HAP-1 (cell line): ENCODE results near the gene FCN2.

Experiments used
- DNase-seq, 2 experiments: peaks; one replicate each; pipeline ENCODE4 v3.0.0-alpha.2; 2016 to 2020; ENCODE audit warnings: low spot score in 2 of 2
- H3K27me3 ChIP-seq: fragments of 250-450 bp; sonication (Bioruptor Pico); 2 replicates; pipeline ENCODE4 v1.5.1; 2020; ENCODE audit warnings: low read depth, mild to moderate bottlenecking, moderate library complexity
- H3K36me3 ChIP-seq: fragments of 250-450 bp; sonication (Bioruptor Pico); replicated peaks from 2 replicates; pipeline ENCODE4 v1.5.1; 2020; ENCODE audit warnings: mild to moderate bottlenecking
- H3K4me1 ChIP-seq: fragments of 250-450 bp; sonication (Bioruptor Pico); 2 replicates; pipeline ENCODE4 v1.5.1; 2020; ENCODE audit warnings: mild to moderate bottlenecking
- H3K4me3 ChIP-seq: fragments of 250-450 bp; sonication (Bioruptor Pico); 2 replicates; pipeline ENCODE4 v1.5.1; 2020; ENCODE audit warnings: mild to moderate bottlenecking, moderate library complexity
- H3K9me3 ChIP-seq: fragments of 250-450 bp; sonication (Bioruptor Pico); 2 replicates; pipeline ENCODE4 v1.5.1; 2020; ENCODE audit warnings: mild to moderate bottlenecking, moderate library complexity
- in situ Hi-C: fragments of 300-500 bp; cut with MboI; formaldehyde crosslinking; loops from 3 replicates; pipeline ENCODE4 v1.14.3; 2020; ENCODE audit warnings: low sequenced_read_pairs, inconsistent platforms, mixed read lengths

Gene FCN2

DNA sequence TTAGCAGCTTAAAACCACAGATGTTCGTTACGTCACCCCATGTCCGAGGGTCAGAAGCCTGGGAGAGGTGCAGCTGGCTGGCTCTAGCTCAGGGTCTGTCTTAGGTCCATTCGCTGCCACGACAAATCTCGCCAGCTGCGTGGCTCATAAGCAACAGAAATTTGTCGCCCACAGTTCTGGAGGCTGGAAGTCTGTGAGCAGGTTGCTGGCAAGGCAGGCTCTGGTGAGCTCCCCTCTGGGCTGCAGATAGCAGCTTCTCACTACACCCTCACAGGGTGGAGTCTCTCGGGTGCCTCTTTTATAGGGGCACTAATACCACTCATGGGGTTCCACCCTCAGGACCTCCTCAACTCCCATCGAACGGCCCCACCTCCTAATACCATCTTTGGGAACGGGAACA is 40.1 kb upstream of the FCN2 start:
- no peak overlapping the region for H3K4me3 ChIP-seq
- in situ Hi-C loops, result no loop called here
- H3K4me1 ChIP-seq, result no peaks in the 10 kb centered on the region
- H3K9me3 ChIP-seq, result no peaks in the 10 kb centered on the region; the same call in 1 of the 2 replicates
- no peak for DNase-seq
- H3K27me3 ChIP-seq, result no peaks in the 10 kb centered on the region
- no peaks in the 10 kb centered on the region for H3K36me3 ChIP-seq

DNA sequence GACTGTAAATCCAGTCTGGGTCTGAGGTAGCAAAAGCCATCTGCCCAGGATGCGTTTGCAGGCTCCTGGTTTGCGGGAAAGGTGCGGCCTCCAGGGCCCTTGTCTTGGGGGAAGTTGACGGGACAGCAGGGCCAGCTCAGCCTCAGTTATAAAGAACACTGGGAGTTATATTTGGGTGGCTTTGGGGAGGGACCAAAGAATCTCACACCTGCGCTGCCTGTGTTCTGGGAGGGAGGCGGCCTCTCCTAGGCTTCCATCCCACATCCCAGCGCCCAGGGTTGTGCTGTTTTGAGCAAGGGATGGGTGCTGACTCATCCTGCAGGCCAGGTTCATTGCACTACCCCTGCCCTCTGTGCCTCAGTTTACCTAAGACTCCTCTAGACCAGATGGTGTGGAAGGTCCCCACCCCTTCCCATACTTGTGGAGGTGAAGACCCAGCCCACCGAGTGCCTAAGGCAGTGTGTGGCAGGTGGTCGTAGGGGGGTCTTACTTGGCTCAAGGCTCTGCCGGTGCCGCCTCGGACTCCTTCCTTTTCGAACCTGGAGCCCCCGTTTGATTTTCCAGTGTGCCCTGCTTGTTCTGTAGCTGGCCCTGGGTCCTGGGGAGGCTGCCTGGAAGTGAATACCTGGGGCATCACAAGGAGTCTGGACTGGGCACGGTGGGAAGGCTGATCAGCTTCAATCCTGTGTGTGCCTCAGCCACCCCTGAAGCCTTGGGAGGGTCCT is 39.3 kb upstream of the FCN2 start:
- H3K27me3 ChIP-seq, result no peaks in the 10 kb centered on the region
- no peaks in the 10 kb centered on the region for H3K4me1 ChIP-seq
- H3K36me3 ChIP-seq, result no peaks in the 10 kb centered on the region
- H3K4me3 ChIP-seq, result no peak overlapping the region
- no peaks in the 10 kb centered on the region; the same call in 1 of the 2 replicates for H3K9me3 ChIP-seq
- DNase-seq, result no peak
- in situ Hi-C loops, result no loop called here

DNA sequence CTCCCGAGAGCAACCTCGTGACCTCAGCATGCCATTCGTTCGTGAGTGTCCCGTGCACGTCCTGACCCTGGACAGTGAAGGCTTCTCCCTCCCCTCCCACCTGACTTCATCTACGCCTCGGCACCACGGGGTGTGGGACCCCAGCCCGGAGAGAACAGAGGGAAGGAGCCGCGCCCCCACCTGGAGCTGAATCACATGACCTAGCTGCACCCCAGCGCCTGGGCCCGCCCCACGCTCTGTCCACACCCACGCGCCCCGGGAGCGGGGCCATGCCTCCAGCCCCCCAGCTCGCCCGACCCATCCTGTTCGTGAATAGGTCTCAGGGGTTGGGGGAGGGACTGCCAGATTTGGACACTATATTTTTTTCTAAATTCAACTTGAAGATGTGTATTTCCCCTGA is 38.3 kb upstream of the FCN2 start:
- Histone ChIP-seq H3K36me3 (no peaks in the 10 kb centered on the region), H3K4me1 (no peaks in the 10 kb centered on the region), H3K27me3 (no peaks in the 10 kb centered on the region), H3K9me3 (no peaks in the 10 kb centered on the region; the same call in 1 of the 2 replicates), H3K4me3 (no peak overlapping the region)
- DNase-seq, result no peak
- in situ Hi-C loops, result no loop called here

DNA sequence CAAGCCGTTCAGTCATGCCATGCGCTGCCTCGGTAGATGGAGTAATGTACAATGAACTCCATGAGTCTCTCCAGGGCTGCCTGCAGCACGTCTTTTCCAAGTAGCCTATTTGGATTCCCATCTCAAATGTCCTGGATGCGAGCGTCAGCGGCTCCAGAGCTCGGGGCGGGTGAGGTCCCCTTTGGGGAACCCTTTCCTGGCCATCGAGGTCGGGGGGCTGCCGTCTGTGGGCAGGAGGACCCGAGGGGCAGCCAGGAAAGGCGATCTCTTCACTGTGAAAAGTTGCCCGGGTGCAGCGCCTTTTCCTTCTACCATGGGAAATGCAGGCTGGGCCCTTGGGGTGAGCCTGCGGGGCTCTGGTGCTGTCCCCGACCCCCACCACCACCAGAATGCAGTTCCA is 36.9 kb upstream of the FCN2 start:
- in situ Hi-C loops, result no loop called here
- DNase-seq, result no peak
- Histone ChIP-seq H3K4me1 (no peaks in the 10 kb centered on the region), H3K9me3 (no peaks in the 10 kb centered on the region), H3K27me3 (no peaks in the 10 kb centered on the region), H3K36me3 (no peaks in the 10 kb centered on the region), H3K4me3 (no peak overlapping the region)

DNA sequence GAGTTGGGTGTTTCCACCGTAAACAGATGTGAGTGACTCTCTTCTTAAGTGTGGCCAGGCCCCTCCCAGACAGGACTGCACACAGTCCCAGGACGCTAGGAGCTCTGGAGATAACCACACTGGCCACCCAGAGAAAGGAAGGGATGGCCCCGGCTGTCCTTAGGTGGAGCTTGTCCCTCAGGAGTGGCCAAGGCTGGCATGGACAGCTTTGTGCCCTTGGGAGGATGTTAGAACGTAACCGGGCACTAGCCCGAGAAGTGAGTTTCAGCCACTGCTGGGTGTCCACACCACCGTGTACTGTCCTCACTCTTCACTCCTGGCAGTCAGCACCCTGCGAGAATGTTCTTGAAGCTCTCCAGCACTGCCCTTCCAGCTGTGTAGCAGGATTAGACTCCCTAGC is 35.8 kb upstream of the FCN2 start:
- Histone ChIP-seq H3K36me3 (no peaks in the 10 kb centered on the region), H3K4me3 (no peak overlapping the region), H3K9me3 (no peaks in the 10 kb centered on the region), H3K27me3 (no peaks in the 10 kb centered on the region), H3K4me1 (no peaks in the 10 kb centered on the region)
- in situ Hi-C loops, result no loop called here
- DNase-seq, result no peak

- H3K36me3 ChIP-seq, result no peaks in the 10 kb centered on the region
These were observed 34.4 kb upstream of the FCN2 start for GRCh38 chr9:134846187-134846586.

GRCh38 chr9:134846699-134847098 is 33.9 kb upstream of the FCN2 start:
- H3K9me3 ChIP-seq, result no peaks in the 10 kb centered on the region
- no peak for DNase-seq
- H3K36me3 ChIP-seq, result no peaks in the 10 kb centered on the region
- H3K4me3 ChIP-seq, result no peak overlapping the region
- H3K27me3 ChIP-seq, result no peaks in the 10 kb centered on the region
- in situ Hi-C loops, result no loop called here
- no peaks in the 10 kb centered on the region for H3K4me1 ChIP-seq

More at GRCh38 chr9:134846187-134846586, 34.4 kb upstream of the FCN2 start:
- DNase-seq, result no peak
- Histone ChIP-seq H3K4me3 (no peak overlapping the region), H3K27me3 (no peaks in the 10 kb centered on the region), H3K4me1 (no peaks in the 10 kb centered on the region), H3K9me3 (no peaks in the 10 kb centered on the region)
- in situ Hi-C loops, result no loop called here

- no peaks in the 10 kb centered on the region for H3K36me3 ChIP-seq
- no peaks in the 10 kb centered on the region for H3K27me3 ChIP-seq
- no peak overlapping the region for H3K4me3 ChIP-seq
- in situ Hi-C loops, result no loop called here
- no peak for DNase-seq
- no peaks in the 10 kb centered on the region for H3K4me1 ChIP-seq
- H3K9me3 ChIP-seq, result no peaks in the 10 kb centered on the region
These were observed 33.5 kb upstream of the FCN2 start for GRCh38 chr9:134847138-134847537.

DNA sequence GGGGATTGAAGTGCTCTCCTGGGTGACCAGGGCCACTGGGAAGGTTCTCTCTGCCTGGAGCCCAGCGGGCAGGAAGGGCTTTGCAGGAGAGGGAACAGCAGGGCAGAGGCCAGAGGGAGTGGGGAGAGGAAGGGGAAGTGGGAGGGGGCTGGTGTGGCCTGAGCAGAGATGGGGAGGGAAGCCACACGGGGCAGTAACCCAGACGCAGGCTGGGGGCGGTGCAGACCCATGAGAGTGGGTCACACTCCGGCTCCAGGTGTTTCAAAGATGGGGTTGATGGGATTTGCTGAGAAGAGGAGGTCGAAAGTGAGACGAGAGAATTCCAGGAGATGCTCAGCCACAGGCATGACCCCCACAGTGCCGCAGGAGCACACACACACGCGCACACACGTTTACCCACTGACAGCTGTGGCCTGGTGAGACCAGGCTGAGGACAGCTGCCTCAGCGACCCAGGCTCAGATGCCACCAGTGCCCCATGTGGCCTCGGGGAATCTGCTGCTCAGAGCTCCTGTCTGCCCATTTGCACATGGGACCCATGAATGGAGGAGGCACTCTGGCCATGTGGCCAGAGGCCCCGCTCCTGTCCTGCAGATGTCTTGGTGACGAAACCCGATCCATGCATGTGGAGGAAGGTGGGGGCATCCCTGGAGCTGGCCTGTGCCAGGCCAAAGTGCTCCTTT is 32.7 kb upstream of the FCN2 start:
- Histone ChIP-seq H3K27me3 (no peaks in the 10 kb centered on the region), H3K4me3 (no peak overlapping the region), H3K4me1 (no peaks in the 10 kb centered on the region), H3K9me3 (no peaks in the 10 kb centered on the region), H3K36me3 (no peaks in the 10 kb centered on the region)
- DNase-seq, result no peak
- in situ Hi-C loops, result no loop called here

GRCh38 chr9:134848504-134848903 is 32.1 kb upstream of the FCN2 start:
- in situ Hi-C loops, result no loop called here
- no peaks in the 10 kb centered on the region for H3K9me3 ChIP-seq
- no peaks in the 10 kb centered on the region for H3K4me1 ChIP-seq

DNA sequence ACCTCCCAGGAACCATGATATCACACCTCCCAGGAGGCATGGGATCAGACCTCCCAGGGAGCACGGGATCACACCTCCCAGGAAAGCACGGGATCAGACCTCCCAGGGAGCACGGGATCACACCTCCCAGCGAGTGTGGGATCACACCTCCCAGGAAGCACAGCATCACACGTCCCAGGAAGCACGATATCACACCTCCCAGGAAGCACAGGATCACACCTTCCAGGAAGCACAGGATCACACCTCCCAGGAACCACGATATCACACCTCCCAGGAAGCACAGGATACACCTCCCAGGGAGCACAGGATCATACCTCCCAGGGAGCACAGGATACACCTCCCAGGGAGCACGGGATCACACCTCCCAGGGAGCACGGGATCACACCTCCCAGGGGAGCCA is 30.0 kb upstream of the FCN2 start:
- Histone ChIP-seq H3K9me3 (no peaks in the 10 kb centered on the region), H3K4me3 (no peak overlapping the region), H3K36me3 (no peaks in the 10 kb centered on the region), H3K4me1 (no peaks in the 10 kb centered on the region), H3K27me3 (no peaks in the 10 kb centered on the region)
- no peak for DNase-seq
- in situ Hi-C loops, result no loop called here

More at GRCh38 chr9:134848504-134848903, 32.1 kb upstream of the FCN2 start:
- Histone ChIP-seq H3K4me3 (no peak overlapping the region), H3K27me3 (no peaks in the 10 kb centered on the region), H3K36me3 (no peaks in the 10 kb centered on the region)
- no peak for DNase-seq

- H3K9me3 ChIP-seq, result no peaks in the 10 kb centered on the region
- DNase-seq, result no peak
- no peaks in the 10 kb centered on the region for H3K27me3 ChIP-seq
- H3K4me1 ChIP-seq, result no peaks in the 10 kb centered on the region
- in situ Hi-C loops, result no loop called here
- no peaks in the 10 kb centered on the region for H3K36me3 ChIP-seq
- H3K4me3 ChIP-seq, result no peak overlapping the region
These were observed 29.6 kb upstream of the FCN2 start for GRCh38 chr9:134851020-134851419.

GRCh38 chr9:134852906-134853654 is 27.5 kb upstream of the FCN2 start:
- no peaks in the 10 kb centered on the region for H3K27me3 ChIP-seq
- in situ Hi-C loops, result no loop called here
- H3K9me3 ChIP-seq, result no peaks in the 10 kb centered on the region
- H3K36me3 ChIP-seq, result no peaks in the 10 kb centered on the region
- H3K4me3 ChIP-seq, result no peak overlapping the region
- no peak for DNase-seq
- H3K4me1 ChIP-seq, result no peaks in the 10 kb centered on the region

DNA sequence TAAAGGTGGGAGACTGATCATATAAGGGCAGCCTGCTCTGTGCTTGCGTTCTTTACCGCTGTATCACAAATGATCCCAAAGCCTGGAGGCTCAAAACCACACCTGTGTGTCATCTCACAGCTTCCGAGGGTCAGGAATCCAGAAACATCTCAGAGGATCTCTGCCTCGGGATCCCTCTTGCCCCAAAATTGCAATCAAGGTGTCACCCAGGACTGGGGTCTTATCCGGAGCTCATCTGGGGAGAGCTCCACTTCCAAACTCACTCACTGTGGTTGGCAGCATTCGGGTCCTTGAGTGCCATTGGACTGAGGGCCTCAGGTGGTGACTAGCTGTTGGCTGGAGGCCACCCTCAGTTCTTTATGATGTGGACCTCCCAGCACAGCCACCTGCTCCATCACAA is 26.7 kb upstream of the FCN2 start:
- Histone ChIP-seq H3K36me3 (no peaks in the 10 kb centered on the region), H3K9me3 (no peaks in the 10 kb centered on the region), H3K27me3 (no peaks in the 10 kb centered on the region), H3K4me1 (no peaks in the 10 kb centered on the region), H3K4me3 (no peak overlapping the region)
- no peak for DNase-seq
- in situ Hi-C loops, result no loop called here
